ENCODE measurements around the gene CSGALNACT2.

DNA sequence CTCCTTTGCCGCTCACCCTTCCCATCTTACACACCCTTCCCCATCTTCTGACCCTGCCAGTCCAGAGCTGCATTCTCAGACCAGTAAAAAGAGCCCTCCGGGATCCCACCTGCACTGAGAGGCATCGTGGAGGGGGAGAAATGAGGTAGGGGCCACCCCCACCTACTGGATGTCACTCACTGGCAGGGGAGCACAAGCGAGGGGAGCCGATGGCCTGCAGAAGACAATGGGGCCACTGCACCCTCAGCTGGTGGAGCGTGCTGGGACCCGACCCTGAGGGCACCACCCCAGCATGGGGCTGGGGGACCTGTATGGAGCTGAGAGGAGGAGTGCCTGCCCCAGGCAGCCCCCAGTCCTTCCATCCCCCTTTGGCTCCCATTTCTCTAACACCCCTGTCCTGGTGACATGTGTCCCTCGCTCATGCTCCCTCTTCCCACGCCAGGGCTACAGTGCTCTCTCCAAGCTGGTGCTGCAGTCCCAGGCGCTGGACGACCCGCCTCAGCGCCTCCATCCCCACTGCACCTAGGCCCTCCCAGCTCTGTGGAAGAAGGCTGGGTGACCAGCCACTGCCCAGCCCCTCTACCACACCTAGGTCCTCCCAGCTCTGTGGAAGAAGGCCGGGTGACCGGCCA, 78.8 kb downstream of the CSGALNACT2 start:
- TF ChIP-seq EP300 (IDR thresholded peaks at IDR 0.05; ENCODE audit: low read depth in 2 of 2, low read length in 2 of 2) (no peak), EP300 (CRISPR knock-in tag; IDR thresholded peaks at IDR 0.05; ENCODE audit: borderline replicate concordance) (no peak), FOXA3 (CRISPR knock-in tag; IDR thresholded peaks at IDR 0.05) (no peak), MED1 (CRISPR knock-in tag; IDR thresholded peaks at IDR 0.05) (no peak), CHD2 (IDR thresholded peaks at IDR 0.05; ENCODE audit: low read depth, low read length) (no peak), ZNF773 (CRISPR knock-in tag; IDR thresholded peaks at IDR 0.05; ENCODE audit: borderline replicate concordance) (no peak), ETV5 (CRISPR knock-in tag; IDR thresholded peaks at IDR 0.05; ENCODE audit: borderline replicate concordance) (no peak)
- TF ChIP-seq, protein P1, sequence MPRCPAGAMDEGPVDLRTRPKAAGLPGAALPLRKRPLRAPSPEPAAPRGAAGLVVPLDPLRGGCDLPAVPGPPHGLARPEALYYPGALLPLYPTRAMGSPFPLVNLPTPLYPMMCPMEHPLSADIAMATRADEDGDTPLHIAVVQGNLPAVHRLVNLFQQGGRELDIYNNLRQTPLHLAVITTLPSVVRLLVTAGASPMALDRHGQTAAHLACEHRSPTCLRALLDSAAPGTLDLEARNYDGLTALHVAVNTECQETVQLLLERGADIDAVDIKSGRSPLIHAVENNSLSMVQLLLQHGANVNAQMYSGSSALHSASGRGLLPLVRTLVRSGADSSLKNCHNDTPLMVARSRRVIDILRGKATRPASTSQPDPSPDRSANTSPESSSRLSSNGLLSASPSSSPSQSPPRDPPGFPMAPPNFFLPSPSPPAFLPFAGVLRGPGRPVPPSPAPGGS (CRISPR knock-in tag; IDR thresholded peaks at IDR 0.05), result no peak
- TF ChIP-seq, protein P2, sequence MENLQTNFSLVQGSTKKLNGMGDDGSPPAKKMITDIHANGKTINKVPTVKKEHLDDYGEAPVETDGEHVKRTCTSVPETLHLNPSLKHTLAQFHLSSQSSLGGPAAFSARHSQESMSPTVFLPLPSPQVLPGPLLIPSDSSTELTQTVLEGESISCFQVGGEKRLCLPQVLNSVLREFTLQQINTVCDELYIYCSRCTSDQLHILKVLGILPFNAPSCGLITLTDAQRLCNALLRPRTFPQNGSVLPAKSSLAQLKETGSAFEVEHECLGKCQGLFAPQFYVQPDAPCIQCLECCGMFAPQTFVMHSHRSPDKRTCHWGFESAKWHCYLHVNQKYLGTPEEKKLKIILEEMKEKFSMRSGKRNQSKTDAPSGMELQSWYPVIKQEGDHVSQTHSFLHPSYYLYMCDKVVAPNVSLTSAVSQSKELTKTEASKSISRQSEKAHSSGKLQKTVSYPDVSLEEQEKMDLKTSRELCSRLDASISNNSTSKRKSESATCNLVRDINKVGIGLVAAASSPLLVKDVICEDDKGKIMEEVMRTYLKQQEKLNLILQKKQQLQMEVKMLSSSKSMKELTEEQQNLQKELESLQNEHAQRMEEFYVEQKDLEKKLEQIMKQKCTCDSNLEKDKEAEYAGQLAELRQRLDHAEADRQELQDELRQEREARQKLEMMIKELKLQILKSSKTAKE (CRISPR knock-in tag; IDR thresholded peaks at IDR 0.05; ENCODE audit: borderline replicate concordance), result no peak

Data from HepG2 (cell line).